DMS 273 treated with DMSO at 0.1 percent for 48 hours (cell line): ENCODE measurements around the gene SIGMAR1.
A peak's percentile ranks its signal among the peaks of the same experiment; 100 is the strongest.

Experiments
- DNase-seq: peaks from one replicate; lab custom pipeline; 2025; lab: John Stamatoyannopoulos, UW

The SIGMAR1 gene

GRCh38 chr9:34630402-34631154 is 7.0 kb downstream of the SIGMAR1 start:
- DNase-seq = no peak

GRCh38 chr9:34629491-34629808 is 8.1 kb downstream of the SIGMAR1 start:
- no peak for DNase-seq

GRCh38 chr9:34628656-34629490 is 8.7 kb downstream of the SIGMAR1 start, which contains the start of gene ARID3C:
ARID3C (minus strand) TSS chr9:34629066; CDS start chr9:34628014, 1,052 bp downstream.
- no peak for DNase-seq

- no peak for DNase-seq
Observed at GRCh38 chr9:34627716-34628655, 9.6 kb downstream of the SIGMAR1 start.

- DNase-seq = no peak
Observed at GRCh38 chr9:34625186-34625486, 12.5 kb downstream of the SIGMAR1 start.

GRCh38 chr9:34624475-34625185 is 13.0 kb downstream of the SIGMAR1 start:
- DNase-seq = no peak

GRCh38 chr9:34623374-34624235 is 14.0 kb downstream of the SIGMAR1 start:
- no peak for DNase-seq

- peak; percentile 89 for DNase-seq
Observed at GRCh38 chr9:34620061-34620994, 17.3 kb downstream of the SIGMAR1 start, which contains the start of gene DCTN3. DCTN3 (minus strand) TSS chr9:34620495; CDS start chr9:34620464, 31 bp downstream.

GRCh38 chr9:34615132-34615531 is 22.5 kb downstream of the SIGMAR1 start:
- DNase-seq = no peak

GRCh38 chr9:34612788-34613390 is 24.7 kb downstream of the SIGMAR1 start:
- peak; percentile 40 for DNase-seq

GRCh38 chr9:34611811-34612787 is 25.5 kb downstream of the SIGMAR1 start, which contains the start of gene RPP25L:
RPP25L (minus strand) TSS chr9:34612097; CDS start chr9:34611296, 801 bp downstream.
- DNase-seq = peak; percentile 45

- no peak for DNase-seq
Observed at GRCh38 chr9:34611251-34611810, 26.3 kb downstream of the SIGMAR1 start.

GRCh38 chr9:34610434-34611206 is 27.0 kb downstream of the SIGMAR1 start:
- DNase-seq = no peak

GRCh38 chr9:34607331-34607730 is 30.3 kb downstream of the SIGMAR1 start:
- no peak for DNase-seq

GRCh38 chr9:34606905-34607304 is 30.7 kb downstream of the SIGMAR1 start:
- DNase-seq = no peak

- DNase-seq = no peak
Observed at GRCh38 chr9:34606190-34606589, 31.4 kb downstream of the SIGMAR1 start.
